OCI-LY7 (cell line): Measurements from ENCODE around the gene PTPRM. TPM values are rescaled to one million over a fixed set of nuclear protein-coding genes. Genes with fewer than 3 reads are reported as not detected.

Experiments used
- BruUV-seq: library from RNA; stranded (reverse); fragments of 400-500 nt; replicated peaks from 2 replicates; lab custom pipeline; 2021; lab: Mats Ljungman, UMichigan
- CTCF ChIA-PET: fragments of 300-600 bp; sonication (Branson Sonifier 250); formaldehyde crosslinking; loops from one replicate; lab custom pipeline; 2022; ENCODE audit warnings: antibody characterized with exemption; ENCODE audit not compliant: unreplicated experiment; lab: Charles Lee
- POLR2A ChIA-PET: fragments of 300-600 bp; sonication (Branson Sonifier 250); formaldehyde crosslinking; loops from one replicate; lab custom pipeline; 2022; ENCODE audit warnings: antibody characterized with exemption; lab: Charles Lee
- DNase-seq: peaks from one replicate; pipeline ENCODE4 v3.0.0-alpha.2; 2015; ENCODE audit warnings: low spot score
- H2AFZ ChIP-seq: fragments of 200-600 bp; sonication (generic), shearing (Covaris generic); 2 replicates; pipeline ENCODE4 v1.6.1; 2014; ENCODE audit warnings: mild to moderate bottlenecking, antibody characterized with exemption, low read length, moderate library complexity
- H3K27ac ChIP-seq: fragments of 200-600 bp; sonication (generic); 2 replicates; pipeline ENCODE4 v1.5.1; 2014; ENCODE audit warnings: mixed run types, low read depth, mild to moderate bottlenecking, moderate library complexity, low read length, inconsistent platforms; ENCODE audit not compliant: poor library complexity, severe bottlenecking
- H3K36me3 ChIP-seq: fragments of 200-600 bp; sonication (generic); 2 replicates; pipeline ENCODE4 v1.6.1; 2014; ENCODE audit warnings: mild to moderate bottlenecking, antibody characterized with exemption, low read length, moderate library complexity, mixed read lengths; ENCODE audit not compliant: insufficient read depth
- H3K4me1 ChIP-seq: fragments of 200-600 bp; sonication (generic); 2 replicates; pipeline ENCODE4 v1.5.1; 2014; ENCODE audit warnings: mild to moderate bottlenecking, low read length; ENCODE audit not compliant: insufficient read depth, poor library complexity, severe bottlenecking
- H3K4me2 ChIP-seq: fragments of 200-600 bp; sonication (generic); 2 replicates; pipeline ENCODE4 v1.6.1; 2014; ENCODE audit warnings: mild to moderate bottlenecking, low read length
- H3K4me3 ChIP-seq: fragments of 200-600 bp; sonication (generic); 2 replicates; pipeline ENCODE4 v1.5.1; 2014; ENCODE audit warnings: mild to moderate bottlenecking, low read depth, low read length; ENCODE audit not compliant: poor library complexity, severe bottlenecking
- H3K79me2 ChIP-seq: fragments of 200-600 bp; sonication (generic); 2 replicates; pipeline ENCODE4 v1.6.1; 2016; ENCODE audit warnings: low read depth, mild to moderate bottlenecking, low read length, moderate library complexity, mixed read lengths; ENCODE audit not compliant: insufficient read depth
- H3K9me2 ChIP-seq: fragments of 200-600 bp; sonication (generic); 2 replicates; pipeline ENCODE4 v1.6.1; 2016; ENCODE audit warnings: mild to moderate bottlenecking, low read length, mixed read lengths; ENCODE audit not compliant: insufficient read depth
- H3K9me3 ChIP-seq: fragments of 200-600 bp; sonication (generic); 2 replicates; pipeline ENCODE4 v1.6.1; 2014; ENCODE audit warnings: mild to moderate bottlenecking, mixed run types, low read length, mixed read lengths
- H4K20me1 ChIP-seq: fragments of 200-600 bp; sonication (generic); 2 replicates; pipeline ENCODE4 v1.6.1; 2014; ENCODE audit warnings: mild to moderate bottlenecking, antibody characterized with exemption, low read length, moderate library complexity, mixed read lengths; ENCODE audit not compliant: insufficient read depth
- EZH2phosphoT487 ChIP-seq: fragments of 200-600 bp; sonication (generic); IDR thresholded peaks from 2 replicates; pipeline ENCODE4 v1.6.1; 2018; ENCODE audit warnings: low read depth, borderline replicate concordance, mild to moderate bottlenecking, mixed run types, antibody characterized with exemption, low read length, moderate library complexity, mixed read lengths
- intact Hi-C: fragments of 100-400 bp; cut with micrococcal nuclease; formaldehyde crosslinking; loops from one replicate; pipeline ENCODE4 v1.10.0; 2022; ENCODE audit not compliant: unreplicated experiment
- total RNA-seq, 2 experiments: library from RNA; depleted of rRNA in 1 of 2; stranded (reverse); fragments of >200 nt in 1 of 2; shearing (Covaris generic) in 1 of 2; gene quantifications; 2 replicates each; pipeline ENCODE4 v1.2.3, GENCODE V29; 2014 to 2022
- TF ChIP-seq, protein P1 (sequence below): fragments of 200-600 bp; sonication (generic); conservative IDR thresholded peaks from 2 replicates; pipeline ENCODE4 v1.5.1; 2014; ENCODE audit warnings: mild to moderate bottlenecking, antibody characterized with exemption, low read length, moderate library complexity, mixed read lengths

The PTPRM gene
- total RNA-seq, 2 experiments from 2014 or later: not detected

DNA sequence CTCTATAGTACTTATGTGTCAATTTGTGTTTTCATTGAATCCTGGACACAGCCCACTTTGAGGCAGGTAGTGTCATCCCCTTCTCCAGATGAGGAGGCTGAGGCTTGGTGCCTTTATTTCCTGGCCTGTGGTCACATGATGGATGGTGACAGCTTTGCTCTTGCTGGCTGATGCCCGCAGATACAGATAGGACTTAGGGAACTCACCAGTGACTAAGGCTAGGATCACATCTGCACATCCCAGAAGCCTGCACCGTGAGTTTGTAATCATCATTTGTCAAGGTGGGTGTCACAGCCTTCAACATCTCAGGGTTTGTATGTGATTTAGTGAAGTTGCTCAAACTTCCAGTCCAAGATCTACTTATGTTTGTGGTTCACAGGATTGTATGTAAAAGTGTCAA, 747.0 kb downstream of the PTPRM start:
- Histone ChIP-seq H3K4me2 (no peak overlapping the region), H3K36me3 (no peaks in the 10 kb centered on the region), H3K79me2 (no peaks in the 10 kb centered on the region), H3K9me3 (no peaks in the 10 kb centered on the region), H2AFZ (no peak overlapping the region), H3K4me1 (no peaks in the 10 kb centered on the region), H3K9me2 (no peaks in the 10 kb centered on the region), H3K27ac (no peak overlapping the region), H3K4me3 (no peak overlapping the region), H4K20me1 (no peaks in the 10 kb centered on the region)
- DNase-seq: no peak
- intact Hi-C loops: no loop called here
- ChIA-PET CTCF (no interaction called here), POLR2A (no interaction called here)
- BruUV-seq: no TSS peak
- TF ChIP-seq, protein P1, sequence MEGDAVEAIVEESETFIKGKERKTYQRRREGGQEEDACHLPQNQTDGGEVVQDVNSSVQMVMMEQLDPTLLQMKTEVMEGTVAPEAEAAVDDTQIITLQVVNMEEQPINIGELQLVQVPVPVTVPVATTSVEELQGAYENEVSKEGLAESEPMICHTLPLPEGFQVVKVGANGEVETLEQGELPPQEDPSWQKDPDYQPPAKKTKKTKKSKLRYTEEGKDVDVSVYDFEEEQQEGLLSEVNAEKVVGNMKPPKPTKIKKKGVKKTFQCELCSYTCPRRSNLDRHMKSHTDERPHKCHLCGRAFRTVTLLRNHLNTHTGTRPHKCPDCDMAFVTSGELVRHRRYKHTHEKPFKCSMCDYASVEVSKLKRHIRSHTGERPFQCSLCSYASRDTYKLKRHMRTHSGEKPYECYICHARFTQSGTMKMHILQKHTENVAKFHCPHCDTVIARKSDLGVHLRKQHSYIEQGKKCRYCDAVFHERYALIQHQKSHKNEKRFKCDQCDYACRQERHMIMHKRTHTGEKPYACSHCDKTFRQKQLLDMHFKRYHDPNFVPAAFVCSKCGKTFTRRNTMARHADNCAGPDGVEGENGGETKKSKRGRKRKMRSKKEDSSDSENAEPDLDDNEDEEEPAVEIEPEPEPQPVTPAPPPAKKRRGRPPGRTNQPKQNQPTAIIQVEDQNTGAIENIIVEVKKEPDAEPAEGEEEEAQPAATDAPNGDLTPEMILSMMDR: no peak
- TF ChIP-seq EZH2phosphoT487: no peak

DNA sequence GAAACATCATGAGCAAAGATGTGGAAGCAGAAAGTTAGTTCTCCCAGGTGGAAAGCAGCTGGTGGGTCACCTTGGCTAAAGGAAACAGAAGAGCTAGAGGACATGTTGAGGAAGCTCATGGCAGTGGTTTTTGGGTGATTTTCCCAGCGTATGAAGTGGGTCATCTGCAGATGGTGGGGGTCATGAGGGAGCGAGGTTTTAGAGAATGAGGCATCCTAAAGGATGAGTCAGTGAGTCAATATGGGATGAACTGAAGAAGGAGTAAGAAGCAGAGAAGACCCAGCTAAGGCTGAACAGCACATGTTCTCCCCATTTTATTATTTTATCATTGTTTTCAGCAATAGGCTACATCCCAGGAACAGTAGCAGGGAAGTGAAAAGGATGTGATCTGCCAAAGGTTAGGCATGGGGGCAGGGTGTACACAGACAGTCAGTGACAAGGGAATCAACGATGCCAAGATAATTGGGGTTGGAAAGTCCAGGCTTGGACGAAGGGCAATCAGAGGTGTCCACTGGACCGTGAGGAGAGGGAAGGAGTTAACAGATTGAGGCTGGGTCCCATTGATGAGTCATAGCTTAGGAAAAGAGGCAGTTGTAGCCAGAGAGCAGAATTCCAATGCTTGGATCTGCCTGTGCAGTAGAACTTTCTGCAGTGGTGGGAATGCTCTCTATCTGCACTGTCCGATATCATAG, 752.8 kb downstream of the PTPRM start:
- BruUV-seq: no TSS peak
- intact Hi-C loops: no loop called here
- Histone ChIP-seq H2AFZ (no peak overlapping the region), H3K4me2 (no peak overlapping the region), H3K4me3 (no peak overlapping the region), H3K9me2 (no peaks in the 10 kb centered on the region), H3K79me2 (no peaks in the 10 kb centered on the region), H3K9me3 (no peaks in the 10 kb centered on the region), H4K20me1 (no peaks in the 10 kb centered on the region), H3K27ac (no peak overlapping the region), H3K36me3 (no peaks in the 10 kb centered on the region), H3K4me1 (no peaks in the 10 kb centered on the region)
- DNase-seq: no peak
- CTCF ChIA-PET: no interaction called here
- TF ChIP-seq EZH2phosphoT487: no peak
- TF ChIP-seq, protein P1: no peak
- POLR2A ChIA-PET: interaction anchor here (0.6 to 1.1 kb wide), 2 partner anchors 23 to 299 kb away, joined by 3 read pairs; no protein-coding TSS in a partner anchor

DNA sequence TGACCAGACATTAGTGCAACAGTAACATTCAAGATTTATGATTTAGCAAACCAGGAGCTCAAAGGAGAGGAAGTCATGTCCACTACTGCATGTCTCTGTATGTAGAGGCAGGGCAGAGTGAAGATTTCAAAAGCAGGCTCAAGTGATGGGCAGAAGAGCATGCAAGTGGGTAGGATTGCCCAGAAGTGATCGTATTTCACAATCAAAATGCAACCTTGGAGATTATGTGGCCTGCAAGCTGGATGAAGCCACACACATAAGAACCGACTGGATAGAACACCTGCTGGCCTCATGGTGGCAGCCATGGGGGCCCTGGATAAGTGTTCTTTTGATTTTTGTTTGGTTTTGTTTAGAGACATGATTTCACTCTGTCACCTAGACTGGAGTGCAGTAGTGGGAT, 755.4 kb downstream of the PTPRM start:
- intact Hi-C loops: no loop called here
- CTCF ChIA-PET: no interaction called here
- H3K9me2 ChIP-seq: no peaks in the 10 kb centered on the region

More for the DNA sequence above, 755.4 kb downstream of the PTPRM start:
- H3K36me3 ChIP-seq: no peaks in the 10 kb centered on the region
- no peak overlapping the region for H3K27ac ChIP-seq
- H3K4me1 ChIP-seq: no peaks in the 10 kb centered on the region
- H2AFZ ChIP-seq: no peak overlapping the region
- H3K79me2 ChIP-seq: no peaks in the 10 kb centered on the region
- no peak overlapping the region for H3K4me2 ChIP-seq
- TF ChIP-seq, protein P1: no peak
- no peak for TF ChIP-seq EZH2phosphoT487
- DNase-seq: no peak
- no TSS peak for BruUV-seq
- H3K4me3 ChIP-seq: no peak overlapping the region
- no peaks in the 10 kb centered on the region for H4K20me1 ChIP-seq
- POLR2A ChIA-PET: interaction anchor here (0.6 kb wide), 1 partner anchor 136 kb away, joined by 4 read pairs; no protein-coding TSS in a partner anchor
- no peaks in the 10 kb centered on the region for H3K9me3 ChIP-seq
